MM.1S (cell line): Measurements from ENCODE around the gene BHMT2.

Experiments
- DNase-seq: peaks from one replicate; pipeline ENCODE4 v3.0.0-alpha.2; 2015
- H2AFZ ChIP-seq: fragments of 300-600 bp; sonication (generic); 2 replicates; pipeline ENCODE4 v1.6.0; 2016; ENCODE audit warnings: antibody characterized with exemption, low read length
- H3F3A ChIP-seq: fragments of 300-600 bp; sonication (generic); 2 replicates; pipeline ENCODE4 v1.6.1; 2016; ENCODE audit warnings: mild to moderate bottlenecking, antibody characterized with exemption, low read length, moderate library complexity, mixed read lengths; ENCODE audit not compliant: insufficient read depth
- H3K27ac ChIP-seq: fragments of 300-600 bp; sonication (generic); 2 replicates; pipeline ENCODE4 v1.5.1; 2016; ENCODE audit warnings: mild to moderate bottlenecking, low read length
- H3K27me3 ChIP-seq: fragments of 300-600 bp; sonication (generic); replicated peaks from 2 replicates; pipeline ENCODE4 v1.6.0; 2016; ENCODE audit warnings: low read length; ENCODE audit not compliant: insufficient read depth
- H3K36me3 ChIP-seq: fragments of 300-600 bp; sonication (generic); replicated peaks from 2 replicates; pipeline ENCODE4 v1.6.1; 2016; ENCODE audit warnings: mild to moderate bottlenecking, low read length, mixed read lengths; ENCODE audit not compliant: insufficient read depth
- H3K4me1 ChIP-seq: fragments of 300-600 bp; sonication (generic); 2 replicates; pipeline ENCODE4 v1.6.1; 2016; ENCODE audit warnings: low read length, mixed read lengths
- H3K4me2 ChIP-seq: fragments of 300-600 bp; sonication (generic); 2 replicates; pipeline ENCODE4 v1.6.0; 2016; ENCODE audit warnings: low read depth, low read length
- H3K4me3 ChIP-seq: fragments of 300-600 bp; sonication (generic); 2 replicates; pipeline ENCODE4 v1.5.1; 2016; ENCODE audit warnings: low read length, mixed read lengths
- H3K79me2 ChIP-seq: fragments of 300-600 bp; sonication (generic); 2 replicates; pipeline ENCODE4 v1.6.1; 2016; ENCODE audit warnings: mixed run types, low read length, mixed read lengths
- H3K9ac ChIP-seq: fragments of 300-600 bp; sonication (generic); 2 replicates; pipeline ENCODE4 v1.6.1; 2016; ENCODE audit warnings: low read length, mixed read lengths
- H3K9me2 ChIP-seq: fragments of 300-600 bp; sonication (generic); replicated peaks from 2 replicates; pipeline ENCODE4 v1.6.1; 2016; ENCODE audit warnings: mild to moderate bottlenecking, low read length, mixed read lengths; ENCODE audit not compliant: insufficient read depth
- H3K9me3 ChIP-seq: fragments of 300-600 bp; sonication (generic); replicated peaks from 2 replicates; pipeline ENCODE4 v1.6.1; 2016; ENCODE audit warnings: mild to moderate bottlenecking, low read length, mixed read lengths; ENCODE audit not compliant: insufficient read depth
- H4K20me1 ChIP-seq: fragments of 300-600 bp; sonication (generic); 2 replicates; pipeline ENCODE4 v1.6.1; 2016; ENCODE audit warnings: mild to moderate bottlenecking, low read length, moderate library complexity, mixed read lengths; ENCODE audit not compliant: insufficient read depth
- EZH2 ChIP-seq: fragments of 300-600 bp; sonication (generic); optimal IDR thresholded peaks from 2 replicates; pipeline ENCODE3; 2017; ENCODE audit warnings: low read depth, mild to moderate bottlenecking, antibody characterized with exemption, low read length, mixed read lengths
- EZH2phosphoT487 ChIP-seq: fragments of 300-600 bp; sonication (generic); IDR thresholded peaks from 2 replicates; pipeline ENCODE4 v1.6.1; 2018; ENCODE audit warnings: antibody characterized with exemption, low read length
- TF ChIP-seq, protein P1 (sequence below): fragments of 300-600 bp; sonication (generic); IDR thresholded peaks from 2 replicates; pipeline ENCODE4 v1.5.1; 2016; ENCODE audit warnings: antibody characterized with exemption, low read length, mixed read lengths

The BHMT2 gene

GRCh38 chr5:79059674-79060073 is 9.9 kb upstream of the BHMT2 start:
- Histone ChIP-seq H3K4me2 (no peak overlapping the region), H3K36me3 (no peaks in the 10 kb centered on the region), H3K27me3 (no peaks in the 10 kb centered on the region), H3F3A (no peaks in the 10 kb centered on the region), H4K20me1 (no peaks in the 10 kb centered on the region), H3K9me2 (no peaks in the 10 kb centered on the region), H3K79me2 (no peaks in the 10 kb centered on the region), H3K9me3 (no peaks in the 10 kb centered on the region), H3K9ac (no peak overlapping the region), H3K4me3 (no peak overlapping the region), H3K27ac (no peak overlapping the region), H3K4me1 (no peaks in the 10 kb centered on the region), H2AFZ (no peak overlapping the region)
- no peak for DNase-seq
- TF ChIP-seq EZH2 (no peak), EZH2phosphoT487 (no peak)
- TF ChIP-seq, protein P1, sequence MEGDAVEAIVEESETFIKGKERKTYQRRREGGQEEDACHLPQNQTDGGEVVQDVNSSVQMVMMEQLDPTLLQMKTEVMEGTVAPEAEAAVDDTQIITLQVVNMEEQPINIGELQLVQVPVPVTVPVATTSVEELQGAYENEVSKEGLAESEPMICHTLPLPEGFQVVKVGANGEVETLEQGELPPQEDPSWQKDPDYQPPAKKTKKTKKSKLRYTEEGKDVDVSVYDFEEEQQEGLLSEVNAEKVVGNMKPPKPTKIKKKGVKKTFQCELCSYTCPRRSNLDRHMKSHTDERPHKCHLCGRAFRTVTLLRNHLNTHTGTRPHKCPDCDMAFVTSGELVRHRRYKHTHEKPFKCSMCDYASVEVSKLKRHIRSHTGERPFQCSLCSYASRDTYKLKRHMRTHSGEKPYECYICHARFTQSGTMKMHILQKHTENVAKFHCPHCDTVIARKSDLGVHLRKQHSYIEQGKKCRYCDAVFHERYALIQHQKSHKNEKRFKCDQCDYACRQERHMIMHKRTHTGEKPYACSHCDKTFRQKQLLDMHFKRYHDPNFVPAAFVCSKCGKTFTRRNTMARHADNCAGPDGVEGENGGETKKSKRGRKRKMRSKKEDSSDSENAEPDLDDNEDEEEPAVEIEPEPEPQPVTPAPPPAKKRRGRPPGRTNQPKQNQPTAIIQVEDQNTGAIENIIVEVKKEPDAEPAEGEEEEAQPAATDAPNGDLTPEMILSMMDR = no peak

DNA sequence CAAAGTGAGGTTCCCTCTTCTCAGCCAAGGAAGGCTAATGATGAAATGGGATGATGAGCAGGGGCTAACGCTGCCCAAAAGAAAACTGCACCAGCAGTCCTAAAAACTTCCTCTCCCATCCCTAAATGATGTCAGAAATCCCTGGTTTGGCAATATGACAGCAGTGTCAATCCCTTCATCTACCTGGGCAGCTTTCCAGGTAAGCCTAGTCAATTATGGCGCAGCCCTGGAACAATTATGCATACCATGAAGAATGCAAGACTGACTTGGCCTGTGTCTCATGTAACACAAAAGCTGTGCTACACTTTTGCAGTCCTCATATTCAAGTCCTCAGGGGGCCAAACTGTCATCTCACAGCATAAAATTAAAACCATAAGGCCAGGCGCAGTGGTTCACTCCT is 7.1 kb upstream of the BHMT2 start:
- Histone ChIP-seq H3K4me1 (no peaks in the 10 kb centered on the region), H3K9me2 (no peaks in the 10 kb centered on the region), H3K4me2 (no peak overlapping the region), H2AFZ (no peak overlapping the region), H3K9ac (no peak overlapping the region), H3K79me2 (no peaks in the 10 kb centered on the region), H3K9me3 (no peaks in the 10 kb centered on the region), H3K27me3 (no peaks in the 10 kb centered on the region), H3K36me3 (no peaks in the 10 kb centered on the region), H4K20me1 (no peaks in the 10 kb centered on the region), H3F3A (no peaks in the 10 kb centered on the region), H3K4me3 (no peak overlapping the region), H3K27ac (no peak overlapping the region)
- no peak for DNase-seq
- TF ChIP-seq, protein P1 = no peak
- TF ChIP-seq EZH2phosphoT487 (no peak), EZH2 (no peak)

DNA sequence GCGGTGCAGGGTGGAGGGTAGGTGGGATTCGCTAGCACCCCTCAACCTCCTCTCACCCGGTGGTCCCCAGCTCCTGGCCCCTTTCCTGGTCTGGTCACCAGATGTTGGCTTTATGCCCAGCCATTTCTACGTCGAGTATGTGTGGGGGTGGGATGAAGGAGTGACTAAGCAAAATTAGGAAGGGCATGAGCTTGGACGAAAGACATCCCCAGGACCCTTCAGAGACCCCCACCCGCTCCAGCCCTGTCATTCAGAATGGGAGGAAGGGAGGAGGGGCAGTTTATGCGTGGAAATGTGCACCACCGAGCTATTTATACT is 742 bp downstream of the BHMT2 start:
- Histone ChIP-seq H3K9me3 (no peaks in the 10 kb centered on the region), H3K9me2 (no peaks in the 10 kb centered on the region), H4K20me1 (no peaks in the 10 kb centered on the region), H2AFZ (no peak overlapping the region), H3K4me2 (no peak overlapping the region), H3K27me3 (no peaks in the 10 kb centered on the region), H3K4me3 (no peak overlapping the region), H3K27ac (no peak overlapping the region), H3K4me1 (no peaks in the 10 kb centered on the region), H3F3A (no peaks in the 10 kb centered on the region), H3K9ac (no peak overlapping the region), H3K79me2 (no peaks in the 10 kb centered on the region), H3K36me3 (no peaks in the 10 kb centered on the region)
- DNase-seq = no peak
- TF ChIP-seq EZH2phosphoT487 (no peak), EZH2 (no peak)
- TF ChIP-seq, protein P1 = no peak

DNA sequence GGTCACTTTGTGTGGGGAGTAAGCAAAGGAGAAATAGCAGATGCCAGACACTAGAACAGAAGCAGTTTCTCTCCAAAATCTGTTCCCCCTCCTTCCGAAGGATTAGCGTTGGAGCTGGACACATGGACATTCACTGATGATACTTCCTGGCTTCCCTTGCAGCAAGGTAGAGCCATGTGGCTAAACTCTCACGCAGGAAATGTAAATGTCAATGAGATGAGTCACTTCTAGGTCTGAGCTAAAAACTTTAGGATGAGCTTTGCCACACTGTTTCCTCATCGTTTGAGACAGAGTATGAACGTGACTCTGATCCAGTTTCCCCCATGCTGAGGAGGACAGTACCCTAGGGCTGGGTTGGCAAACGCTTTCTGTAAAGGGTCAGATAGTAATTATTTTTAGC is 5.1 kb downstream of the BHMT2 start:
- Histone ChIP-seq H3K4me3 (no peak overlapping the region), H2AFZ (peak overlapping the region; percentile 21; the same call in 1 of the 2 replicates), H3F3A (no peaks in the 10 kb centered on the region), H3K27ac (no peak overlapping the region), H3K36me3 (no peaks in the 10 kb centered on the region), H3K9me3 (no peaks in the 10 kb centered on the region), H3K9me2 (no peaks in the 10 kb centered on the region), H3K27me3 (no peaks in the 10 kb centered on the region), H3K4me2 (no peak overlapping the region), H3K9ac (no peak overlapping the region), H3K4me1 (no peaks in the 10 kb centered on the region), H3K79me2 (no peaks in the 10 kb centered on the region), H4K20me1 (no peaks in the 10 kb centered on the region)
- TF ChIP-seq EZH2 (no peak), EZH2phosphoT487 (no peak)
- TF ChIP-seq, protein P1 = no peak
- DNase-seq = no peak
